HAP-1 (cell line): ENCODE measurements around the gene KCNMA1.

Source experiments
- DNase-seq, 2 experiments: peaks; one replicate each; pipeline ENCODE4 v3.0.0-alpha.2; 2016 to 2020; ENCODE audit warnings: low spot score in 2 of 2
- H3K27me3 ChIP-seq: fragments of 250-450 bp; sonication (Bioruptor Pico); 2 replicates; pipeline ENCODE4 v1.5.1; 2020; ENCODE audit warnings: low read depth, mild to moderate bottlenecking, moderate library complexity
- H3K36me3 ChIP-seq: fragments of 250-450 bp; sonication (Bioruptor Pico); replicated peaks from 2 replicates; pipeline ENCODE4 v1.5.1; 2020; ENCODE audit warnings: mild to moderate bottlenecking
- H3K4me1 ChIP-seq: fragments of 250-450 bp; sonication (Bioruptor Pico); 2 replicates; pipeline ENCODE4 v1.5.1; 2020; ENCODE audit warnings: mild to moderate bottlenecking
- H3K4me3 ChIP-seq: fragments of 250-450 bp; sonication (Bioruptor Pico); 2 replicates; pipeline ENCODE4 v1.5.1; 2020; ENCODE audit warnings: mild to moderate bottlenecking, moderate library complexity
- H3K9me3 ChIP-seq: fragments of 250-450 bp; sonication (Bioruptor Pico); 2 replicates; pipeline ENCODE4 v1.5.1; 2020; ENCODE audit warnings: mild to moderate bottlenecking, moderate library complexity
- in situ Hi-C: fragments of 300-500 bp; cut with MboI; formaldehyde crosslinking; loops from 3 replicates; pipeline ENCODE4 v1.14.3; 2020; ENCODE audit warnings: low sequenced_read_pairs, inconsistent platforms, mixed read lengths

KCNMA1 gene

GRCh38 chr10:77060913-77061312 lies 576.7 kb downstream of the KCNMA1 start:
- Histone ChIP-seq H3K4me1 (no peaks in the 10 kb centered on the region), H3K27me3 (peaks cover 6% of the 10 kb centered on the region), H3K9me3 (no peaks in the 10 kb centered on the region), H3K36me3 (no peaks in the 10 kb centered on the region), H3K4me3 (no peak overlapping the region)
- no peak for DNase-seq
- in situ Hi-C loops = no loop called here

- peaks cover 3% of the 10 kb centered on the region for H3K27me3 ChIP-seq
- in situ Hi-C loops = no loop called here
- no peak for DNase-seq
- H3K4me3 ChIP-seq = no peak overlapping the region
- H3K36me3 ChIP-seq = no peaks in the 10 kb centered on the region
- no peaks in the 10 kb centered on the region for H3K9me3 ChIP-seq
- no peaks in the 10 kb centered on the region for H3K4me1 ChIP-seq
These were observed 581.0 kb downstream of the KCNMA1 start for GRCh38 chr10:77056650-77057049.

DNA sequence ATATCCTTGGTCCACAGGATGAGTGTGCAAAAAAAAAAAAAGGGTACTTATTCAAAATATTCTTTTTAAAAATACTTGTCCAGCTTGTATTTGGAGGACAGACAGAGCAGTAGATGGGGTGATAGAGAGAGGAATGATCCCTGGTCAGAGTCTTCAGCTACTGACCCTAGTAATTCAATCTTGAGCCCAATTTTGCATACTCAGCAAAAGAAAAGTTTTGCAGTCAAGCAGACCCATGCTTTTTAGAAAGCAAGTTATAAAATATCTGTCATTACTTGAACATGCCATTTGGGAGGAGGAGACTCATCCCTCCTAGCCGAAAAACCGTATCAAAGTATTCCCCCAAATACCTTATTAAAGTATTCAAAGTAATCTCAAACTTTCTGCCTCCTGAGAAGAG lies 585.0 kb downstream of the KCNMA1 start:
- DNase-seq = no peak
- in situ Hi-C loops = no loop called here
- no peaks in the 10 kb centered on the region for H3K4me1 ChIP-seq
- no peak overlapping the region for H3K4me3 ChIP-seq
- no peaks in the 10 kb centered on the region for H3K9me3 ChIP-seq
- H3K27me3 ChIP-seq = no peaks in the 10 kb centered on the region
- no peaks in the 10 kb centered on the region for H3K36me3 ChIP-seq

DNA sequence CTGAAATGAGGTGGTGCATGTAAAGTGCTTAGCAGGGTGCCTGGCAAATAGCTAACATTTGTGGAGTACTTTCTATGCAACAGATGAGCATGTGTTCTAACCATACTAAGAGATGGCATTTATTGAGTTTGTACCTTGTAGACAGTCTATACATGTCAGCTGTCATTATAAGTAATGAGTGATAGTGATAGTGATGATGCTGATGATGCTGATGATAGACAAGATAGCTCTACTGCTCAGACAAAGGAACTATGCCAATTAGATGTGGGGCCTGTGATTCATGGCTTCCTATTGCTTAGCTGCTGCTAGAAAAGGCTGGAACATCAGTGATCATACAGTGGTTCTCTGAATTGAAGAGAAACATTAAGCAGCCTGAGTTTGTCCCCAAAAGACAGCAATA lies 585.8 kb downstream of the KCNMA1 start:
- no peaks in the 10 kb centered on the region for H3K36me3 ChIP-seq
- no peak overlapping the region for H3K4me3 ChIP-seq
- DNase-seq = no peak
- H3K27me3 ChIP-seq = no peaks in the 10 kb centered on the region
- no peaks in the 10 kb centered on the region for H3K4me1 ChIP-seq
- no peaks in the 10 kb centered on the region for H3K9me3 ChIP-seq
- in situ Hi-C loops = no loop called here

- no peak overlapping the region for H3K4me3 ChIP-seq
- H3K4me1 ChIP-seq = no peaks in the 10 kb centered on the region
- no peaks in the 10 kb centered on the region for H3K27me3 ChIP-seq
- H3K9me3 ChIP-seq = no peaks in the 10 kb centered on the region
- DNase-seq = no peak
- in situ Hi-C loops = no loop called here
- H3K36me3 ChIP-seq = no peaks in the 10 kb centered on the region
These were observed 587.7 kb downstream of the KCNMA1 start for GRCh38 chr10:77049896-77050295.

DNA sequence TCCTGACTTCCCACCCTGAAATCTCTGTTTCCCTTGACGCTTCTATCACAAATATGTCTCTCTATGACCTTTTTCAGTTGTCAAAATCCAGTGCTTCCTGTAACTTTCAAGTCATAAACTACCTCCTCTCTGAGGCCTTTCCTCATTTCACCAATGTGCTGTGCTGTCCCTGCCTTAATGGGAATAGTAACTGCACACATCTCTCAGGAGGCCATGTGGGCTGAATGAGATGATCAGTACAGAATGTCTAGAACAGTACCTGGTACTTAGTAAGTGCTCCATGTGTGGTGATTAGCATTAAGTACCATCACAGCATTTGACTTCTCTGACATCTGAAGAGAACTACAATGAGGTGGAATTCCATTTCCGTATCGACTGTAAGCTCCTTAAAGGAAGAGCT lies 588.5 kb downstream of the KCNMA1 start:
- no peaks in the 10 kb centered on the region for H3K27me3 ChIP-seq
- no peaks in the 10 kb centered on the region for H3K9me3 ChIP-seq
- no peaks in the 10 kb centered on the region for H3K36me3 ChIP-seq
- no peak for DNase-seq
- no peak overlapping the region for H3K4me3 ChIP-seq
- no peaks in the 10 kb centered on the region for H3K4me1 ChIP-seq
- in situ Hi-C loops = no loop called here

DNA sequence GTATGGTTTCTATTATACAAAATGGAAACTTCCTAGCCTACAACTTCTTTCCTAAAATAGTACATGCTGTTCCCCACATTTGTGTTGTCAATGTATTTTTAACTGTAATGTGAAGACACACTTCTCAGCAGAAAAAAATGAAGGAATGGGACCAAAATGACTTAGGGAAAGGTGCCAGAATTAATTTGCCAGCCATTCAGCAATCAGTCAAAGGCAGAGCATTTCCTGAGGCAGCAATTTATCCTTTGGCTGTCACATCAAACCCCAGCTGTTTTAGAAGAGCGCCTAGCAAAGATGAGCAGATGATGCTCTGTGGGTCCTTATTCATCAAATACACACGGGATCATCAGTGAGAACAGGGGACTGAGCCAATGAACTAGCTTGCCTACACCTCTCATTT lies 592.5 kb downstream of the KCNMA1 start:
- Histone ChIP-seq H3K4me3 (no peak overlapping the region), H3K4me1 (no peaks in the 10 kb centered on the region), H3K9me3 (no peaks in the 10 kb centered on the region), H3K27me3 (no peaks in the 10 kb centered on the region), H3K36me3 (no peaks in the 10 kb centered on the region)
- in situ Hi-C loops = no loop called here
- DNase-seq = no peak

GRCh38 chr10:77043420-77043763 lies 594.2 kb downstream of the KCNMA1 start:
- Histone ChIP-seq H3K4me3 (no peak overlapping the region), H3K36me3 (no peaks in the 10 kb centered on the region), H3K27me3 (no peaks in the 10 kb centered on the region), H3K9me3 (no peaks in the 10 kb centered on the region), H3K4me1 (no peaks in the 10 kb centered on the region)
- DNase-seq = no peak
- in situ Hi-C loops = no loop called here

- Histone ChIP-seq H3K9me3 (no peaks in the 10 kb centered on the region), H3K36me3 (no peaks in the 10 kb centered on the region), H3K27me3 (no peaks in the 10 kb centered on the region), H3K4me3 (no peak overlapping the region), H3K4me1 (no peaks in the 10 kb centered on the region)
- no peak for DNase-seq
- in situ Hi-C loops = no loop called here
These were observed 594.7 kb downstream of the KCNMA1 start for GRCh38 chr10:77042706-77043419.

- H3K4me3 ChIP-seq = no peak overlapping the region
- in situ Hi-C loops = no loop called here
- DNase-seq = no peak
These were observed 595.9 kb downstream of the KCNMA1 start for GRCh38 chr10:77041636-77042258.

DNA sequence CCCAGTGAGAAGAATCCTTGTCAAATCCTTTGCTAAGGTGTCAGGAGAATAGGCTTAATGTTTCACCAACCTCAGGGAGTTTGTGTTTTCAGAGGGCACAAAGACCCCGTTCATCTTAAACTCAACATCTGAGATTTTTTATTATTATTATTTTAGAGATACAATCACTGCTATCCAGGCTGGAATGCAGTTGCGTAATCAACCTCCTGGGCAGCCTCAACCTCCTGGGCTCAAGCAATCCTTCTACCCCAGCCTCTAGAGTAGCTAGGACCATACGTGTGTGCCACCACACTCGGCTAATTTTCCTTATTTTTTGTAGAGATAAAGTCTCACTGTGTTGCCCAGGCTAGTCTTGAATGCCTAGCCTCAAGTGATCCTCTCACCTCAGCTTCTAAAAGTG lies 599.2 kb downstream of the KCNMA1 start:
- no peaks in the 10 kb centered on the region for H3K4me1 ChIP-seq
- in situ Hi-C loops = no loop called here
- no peak for DNase-seq
- no peaks in the 10 kb centered on the region for H3K9me3 ChIP-seq
- no peak overlapping the region for H3K4me3 ChIP-seq
- no peaks in the 10 kb centered on the region for H3K36me3 ChIP-seq
- no peaks in the 10 kb centered on the region for H3K27me3 ChIP-seq

More at GRCh38 chr10:77041636-77042258, 595.9 kb downstream of the KCNMA1 start:
- Histone ChIP-seq H3K27me3 (no peaks in the 10 kb centered on the region), H3K4me1 (no peaks in the 10 kb centered on the region), H3K9me3 (no peaks in the 10 kb centered on the region), H3K36me3 (no peaks in the 10 kb centered on the region)

- no peaks in the 10 kb centered on the region for H3K9me3 ChIP-seq
- no peaks in the 10 kb centered on the region for H3K27me3 ChIP-seq
- in situ Hi-C loops = no loop called here
- peak; percentile 15 to 43 for DNase-seq
- no peaks in the 10 kb centered on the region for H3K36me3 ChIP-seq
- no peak overlapping the region for H3K4me3 ChIP-seq
- H3K4me1 ChIP-seq = no peaks in the 10 kb centered on the region
These were observed 599.7 kb downstream of the KCNMA1 start for GRCh38 chr10:77037735-77038403.

- peak; percentile 31 to 57 for DNase-seq
- Histone ChIP-seq H3K9me3 (no peaks in the 10 kb centered on the region), H3K4me1 (no peaks in the 10 kb centered on the region), H3K27me3 (no peaks in the 10 kb centered on the region), H3K36me3 (no peaks in the 10 kb centered on the region), H3K4me3 (no peak overlapping the region)
- in situ Hi-C loops = no loop called here
These were observed 600.4 kb downstream of the KCNMA1 start for GRCh38 chr10:77036993-77037734.

DNA sequence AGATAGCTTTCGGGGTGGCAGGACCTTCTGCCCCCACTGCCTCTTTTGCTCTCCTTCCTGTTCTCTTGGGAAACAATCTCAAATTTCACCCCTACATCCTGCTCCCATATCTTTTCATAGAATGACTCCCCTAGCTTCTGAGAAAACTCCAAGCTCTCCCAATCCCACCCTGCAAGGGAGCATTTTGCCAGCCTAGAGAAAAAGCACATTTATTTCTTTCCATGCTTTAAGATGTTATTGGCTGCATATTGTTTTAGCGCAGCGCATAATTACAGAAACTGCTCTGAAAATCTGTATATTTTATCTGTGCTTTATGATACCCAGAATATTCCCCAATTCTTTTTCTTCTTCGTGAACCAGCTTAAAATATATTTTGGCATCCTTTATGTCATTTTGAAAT lies 601.3 kb downstream of the KCNMA1 start:
- in situ Hi-C loops = no loop called here
- no peak overlapping the region for H3K4me3 ChIP-seq

More for the DNA sequence above, 601.3 kb downstream of the KCNMA1 start:
- no peak for DNase-seq
- no peaks in the 10 kb centered on the region for H3K36me3 ChIP-seq
- H3K4me1 ChIP-seq = no peaks in the 10 kb centered on the region
- H3K27me3 ChIP-seq = no peaks in the 10 kb centered on the region
- no peaks in the 10 kb centered on the region for H3K9me3 ChIP-seq
